ENCODE data around the gene AIPL1.

AIPL1 gene

GRCh38 chr17:6456321-6456720 is 21.4 kb upstream of the AIPL1 start:
- no peak overlapping the region for H3K4me3 ChIP-seq (ENCODE audit: control insufficient read depth, low read depth, low read length)
- no peak for DNase-seq (ENCODE audit: low read depth)
- no peak for TF ChIP-seq CTCF (IDR thresholded peaks at IDR 0.05; ENCODE audit: control insufficient read depth, insufficient read depth, low read depth, low read length, missing control alignments)

- TF ChIP-seq CTCF (IDR thresholded peaks at IDR 0.05; ENCODE audit: control insufficient read depth, insufficient read depth, low read depth, low read length, missing control alignments) = no peak
- H3K4me3 ChIP-seq (ENCODE audit: control insufficient read depth, low read depth, low read length) = peak overlapping the region; percentile 11
- no peak for DNase-seq (ENCODE audit: low read depth)
These were observed 20.4 kb upstream of the AIPL1 start for GRCh38 chr17:6455321-6455705.

GRCh38 chr17:6454495-6455320 is 19.8 kb upstream of the AIPL1 start:
- no peak for TF ChIP-seq CTCF (IDR thresholded peaks at IDR 0.05; ENCODE audit: control insufficient read depth, insufficient read depth, low read depth, low read length, missing control alignments)
- peak overlapping the region; percentile 11; the same call in 1 of the 2 replicates for H3K4me3 ChIP-seq (ENCODE audit: control insufficient read depth, low read depth, low read length)
- DNase-seq (ENCODE audit: low read depth) = no peak

GRCh38 chr17:6453279-6454024 is 18.5 kb upstream of the AIPL1 start:
- no peak for DNase-seq (ENCODE audit: low read depth)
- no peak overlapping the region for H3K4me3 ChIP-seq (ENCODE audit: control insufficient read depth, low read depth, low read length)
- TF ChIP-seq CTCF (IDR thresholded peaks at IDR 0.05; ENCODE audit: control insufficient read depth, insufficient read depth, low read depth, low read length, missing control alignments) = no peak

- TF ChIP-seq CTCF (IDR thresholded peaks at IDR 0.05; ENCODE audit: control insufficient read depth, insufficient read depth, low read depth, low read length, missing control alignments) = no peak
- no peak for DNase-seq (ENCODE audit: low read depth)
- no peak overlapping the region for H3K4me3 ChIP-seq (ENCODE audit: control insufficient read depth, low read depth, low read length)
These were observed 17.7 kb upstream of the AIPL1 start for GRCh38 chr17:6452471-6453266.

All from AG09309 (cell line).